H9 (cell line): ENCODE data around the gene GABBR2. TPM values are rescaled to one million over a fixed set of nuclear protein-coding genes. Genes with fewer than 3 reads are reported as not detected.

Source experiments
- DNase-seq: peaks from one replicate; pipeline ENCODE4 v3.0.0-alpha.2; 2017
- H2AFZ ChIP-seq: one replicate; pipeline ENCODE4 v1.6.1; 2013; ENCODE audit warnings: mild to moderate bottlenecking, low read length, control low read depth, moderate library complexity
- H2AK5ac ChIP-seq: 2 replicates; pipeline ENCODE4 v1.6.1; 2013; ENCODE audit warnings: low read length, control low read depth, mixed read lengths; ENCODE audit not compliant: insufficient read length
- H2BK120ac ChIP-seq: one replicate; pipeline ENCODE4 v1.6.1; 2013; ENCODE audit warnings: low read depth, mild to moderate bottlenecking, low read length, control low read depth, inconsistent platforms; ENCODE audit not compliant: poor library complexity, severe bottlenecking
- H2BK12ac ChIP-seq: 2 replicates; pipeline ENCODE4 v1.6.1; 2013; ENCODE audit warnings: low read length, control low read depth, mixed read lengths, low read depth; ENCODE audit not compliant: insufficient read length
- H2BK15ac ChIP-seq: 2 replicates; pipeline ENCODE4 v1.6.1; 2013; ENCODE audit warnings: low read depth, low read length, control low read depth
- H2BK20ac ChIP-seq: one replicate; pipeline ENCODE4 v1.6.1; 2013; ENCODE audit warnings: low read depth, mild to moderate bottlenecking, low read length, control low read depth, inconsistent platforms; ENCODE audit not compliant: poor library complexity, severe bottlenecking
- H2BK5ac ChIP-seq: 2 replicates; pipeline ENCODE4 v1.6.1; 2013; ENCODE audit warnings: low read length, control low read depth, mixed read lengths; ENCODE audit not compliant: insufficient read length
- H3K14ac ChIP-seq: 2 replicates; pipeline ENCODE4 v1.6.1; 2013; ENCODE audit warnings: low read length, control low read depth; ENCODE audit not compliant: insufficient read depth
- H3K18ac ChIP-seq: 2 replicates; pipeline ENCODE4 v1.6.1; 2013; ENCODE audit warnings: low read depth, mild to moderate bottlenecking, mixed read lengths, low read length, control low read depth; ENCODE audit not compliant: insufficient read length
- H3K23ac ChIP-seq: 2 replicates; pipeline ENCODE4 v1.6.1; 2013; ENCODE audit warnings: low read length, control low read depth, mixed read lengths, low read depth; ENCODE audit not compliant: insufficient read length
- H3K23me2 ChIP-seq: 2 replicates; pipeline ENCODE4 v1.6.1; 2013; ENCODE audit warnings: low read depth, mild to moderate bottlenecking, mixed read lengths, low read length, control low read depth; ENCODE audit not compliant: insufficient read length, poor library complexity, severe bottlenecking
- H3K27ac ChIP-seq: 2 replicates; pipeline ENCODE4 v1.5.1; 2013; ENCODE audit warnings: low read length, control low read depth, mixed read lengths, low read depth; ENCODE audit not compliant: insufficient read length
- H3K27me3 ChIP-seq: 2 replicates; pipeline ENCODE4 v1.6.1; 2013; ENCODE audit warnings: low read length, control low read depth, inconsistent platforms; ENCODE audit not compliant: insufficient read depth
- H3K4ac ChIP-seq: 2 replicates; pipeline ENCODE4 v1.6.1; 2013; ENCODE audit warnings: low read depth, mild to moderate bottlenecking, control low read depth, inconsistent platforms, low read length, moderate library complexity
- H3K4me1 ChIP-seq: 2 replicates; pipeline ENCODE4 v1.6.1; 2013; ENCODE audit warnings: low read length, control low read depth, inconsistent platforms; ENCODE audit not compliant: insufficient read depth
- H3K4me2 ChIP-seq: 2 replicates; pipeline ENCODE4 v1.6.1; 2013; ENCODE audit warnings: low read length, control low read depth, mixed read lengths; ENCODE audit not compliant: insufficient read length, insufficient read depth
- H3K56ac ChIP-seq: 2 replicates; pipeline ENCODE4 v1.6.1; 2013; ENCODE audit warnings: low read depth, mild to moderate bottlenecking, mixed read lengths, low read length, control low read depth; ENCODE audit not compliant: insufficient read length
- H3K79me1 ChIP-seq: 2 replicates; pipeline ENCODE4 v1.6.1; 2013; ENCODE audit warnings: low read depth, mild to moderate bottlenecking, moderate library complexity, low read length, control low read depth, inconsistent platforms; ENCODE audit not compliant: insufficient read depth, poor library complexity, severe bottlenecking
- H3K79me2 ChIP-seq: 2 replicates; pipeline ENCODE4 v1.6.1; 2013; ENCODE audit warnings: low read length, control low read depth, inconsistent platforms; ENCODE audit not compliant: insufficient read depth
- H3K9ac ChIP-seq: 2 replicates; pipeline ENCODE4 v1.6.1; 2013; ENCODE audit warnings: low read length, control low read depth, mixed read lengths; ENCODE audit not compliant: insufficient read length; ENCODE audit errors: extremely low read depth
- H3K9me3 ChIP-seq: one replicate; pipeline ENCODE4 v1.6.1; 2013; ENCODE audit warnings: low read depth, low read length, inconsistent platforms; ENCODE audit not compliant: control insufficient read depth
- H3T11ph ChIP-seq: one replicate; pipeline ENCODE4 v1.6.1; 2013; ENCODE audit warnings: mild to moderate bottlenecking, low read length, control low read depth, inconsistent platforms
- H4K20me1 ChIP-seq: one replicate; pipeline ENCODE4 v1.6.1; 2013; ENCODE audit not compliant: control insufficient read depth, insufficient read length, insufficient read depth
- H4K5ac ChIP-seq: 2 replicates; pipeline ENCODE4 v1.6.1; 2013; ENCODE audit warnings: low read depth, mild to moderate bottlenecking, mixed read lengths, low read length, control low read depth; ENCODE audit not compliant: insufficient read length
- H4K8ac ChIP-seq: replicated peaks from 2 replicates; pipeline ENCODE4 v1.6.1; 2013; ENCODE audit warnings: low read length, control low read depth, mixed read lengths, low read depth; ENCODE audit not compliant: insufficient read length
- H4K91ac ChIP-seq: 2 replicates; pipeline ENCODE4 v1.6.1; 2013; ENCODE audit warnings: low read depth, mild to moderate bottlenecking, moderate library complexity, mixed read lengths, low read length, control low read depth; ENCODE audit not compliant: insufficient read length
- H3K27ac Mint-ChIP-seq, 3 experiments: 2 replicates in 2 of 3; 3 replicates in 1 of 3; pipeline ENCODE4 v1.8.0; 2020 to 2021; ENCODE audit warnings: mixed read lengths in 3 of 3, mild to moderate bottlenecking in 1 of 3, moderate library complexity in 1 of 3
- H3K27me3 Mint-ChIP-seq: 2 replicates; pipeline ENCODE4 v1.8.0; 2021; ENCODE audit warnings: low read depth, mild to moderate bottlenecking, moderate library complexity, mixed read lengths
- H3K36me3 Mint-ChIP-seq, 3 experiments: 2 replicates in 2 of 3; 3 replicates in 1 of 3; pipeline ENCODE4 v1.8.0; 2020 to 2021; ENCODE audit warnings: low read depth in 3 of 3, mixed read lengths in 3 of 3; ENCODE audit not compliant: insufficient read depth in 1 of 3
- H3K4me1 Mint-ChIP-seq, 2 experiments: 2 replicates each; pipeline ENCODE4 v1.8.0; 2020; ENCODE audit warnings: mixed read lengths in 2 of 2
- H3K4me3 Mint-ChIP-seq, 2 experiments: 2 replicates in 1 of 2; 3 replicates in 1 of 2; pipeline ENCODE4 v1.8.0; 2020 to 2021; ENCODE audit warnings: mild to moderate bottlenecking in 2 of 2, mixed read lengths in 2 of 2, moderate library complexity in 1 of 2
- H3K9me3 Mint-ChIP-seq, 2 experiments: 2 replicates in 1 of 2; 3 replicates in 1 of 2; pipeline ENCODE4 v1.8.0; 2020; ENCODE audit warnings: mild to moderate bottlenecking in 2 of 2, mixed read lengths in 2 of 2, moderate library complexity in 1 of 2
- CTCF ChIP-seq: fragments of 200-600 bp; sonication (generic); conservative IDR thresholded peaks from 3 replicates; pipeline ENCODE4 v1.8.0; 2021; ENCODE audit warnings: antibody characterized with exemption, mild to moderate bottlenecking
- WGBS: extraction: QIAGEN DNeasy Blood & Tissue Kit; methylation state at CpG from one replicate; pipeline ENCODE4 v1.1.7; 2013; ENCODE audit warnings: missing lambda C conversion rate, low lambda C conversion rate, mixed read lengths; ENCODE audit not compliant: insufficient read length; ENCODE audit errors: extremely low coverage; 5-methylcytosine and 5-hydroxymethylcytosine counted together
- total RNA-seq: library from RNA; stranded (reverse); gene quantifications from 2 replicates; pipeline ENCODE4 v1.2.1, GENCODE V29; 2021

The GABBR2 gene
- total RNA-seq, 1 experiment from 2014 or later: 0.66 TPM

GRCh38 chr9:98491231-98491651, 217.5 kb downstream of the GABBR2 start:
- no peak overlapping the region for H2BK120ac ChIP-seq
- H3K4me2 ChIP-seq: no peak overlapping the region
- no peak overlapping the region for H3K27ac ChIP-seq
- H4K8ac ChIP-seq: no peak overlapping the region
- Mint-ChIP-seq H3K36me3 (peaks cover 0 to 4% (median 0%) of the 10 kb centered on the region in 3 experiments; a peak in 2 of 7 replicates), H3K27ac (no peak overlapping the region), H3K4me3 (no peak overlapping the region), H3K4me1 (peaks cover 11 to 27% of the 10 kb centered on the region in 2 experiments), H3K9me3 (peaks cover 3 to 11% of the 10 kb centered on the region in 2 experiments; a peak in 4 of 5 replicates), H3K27me3 (peaks cover 10% of the 10 kb centered on the region)
- no peaks in the 10 kb centered on the region for H3K79me1 ChIP-seq
- peaks cover 2% of the 10 kb centered on the region for H4K20me1 ChIP-seq
- no peaks in the 10 kb centered on the region for H3K4me1 ChIP-seq
- WGBS: no CpG with 5 or more reads among the region's 3 CpGs
- no peak overlapping the region for H3K18ac ChIP-seq
- no peaks in the 10 kb centered on the region for H3K79me2 ChIP-seq
- H3K9ac ChIP-seq: no peak overlapping the region
- H2AK5ac ChIP-seq: no peak overlapping the region
- no peaks in the 10 kb centered on the region for H3K9me3 ChIP-seq
- no peak for DNase-seq
- H2AFZ ChIP-seq: no peak overlapping the region
- H3K23ac ChIP-seq: no peak overlapping the region
- H2BK20ac ChIP-seq: no peak overlapping the region
- H2BK12ac ChIP-seq: no peak overlapping the region
- no peak overlapping the region for H3K14ac ChIP-seq
- no peaks in the 10 kb centered on the region for H3K27me3 ChIP-seq
- H2BK15ac ChIP-seq: no peak overlapping the region
- TF ChIP-seq CTCF: no peak
- no peak overlapping the region for H4K5ac ChIP-seq
- H3T11ph ChIP-seq: no peak overlapping the region
- no peaks in the 10 kb centered on the region for H3K23me2 ChIP-seq
- H3K4ac ChIP-seq: no peak overlapping the region
- no peak overlapping the region for H2BK5ac ChIP-seq
- H3K56ac ChIP-seq: no peak overlapping the region
- no peak overlapping the region for H4K91ac ChIP-seq
